GM23248 (cell line): ENCODE data around the gene LIPT2. TPM values are rescaled to one million over a fixed set of nuclear protein-coding genes. Genes with fewer than 3 reads are reported as not detected.

Experiments used
- DNase-seq: peaks from one replicate; pipeline ENCODE4 v3.0.0-alpha.2; 2015
- H2AFZ ChIP-seq: fragments of 200-600 bp; sonication (generic); 2 replicates; pipeline ENCODE4 v1.6.1; 2016; ENCODE audit warnings: antibody characterized with exemption
- H3F3A ChIP-seq: fragments of 200-600 bp; sonication (generic); 2 replicates; pipeline ENCODE4 v1.6.1; 2016; ENCODE audit warnings: mild to moderate bottlenecking, antibody characterized with exemption, mixed run types; ENCODE audit not compliant: insufficient read depth
- H3K27ac ChIP-seq: fragments of 200-600 bp; sonication (generic); 2 replicates; pipeline ENCODE4 v1.5.1; 2016; ENCODE audit warnings: mild to moderate bottlenecking
- H3K27me3 ChIP-seq: fragments of 200-600 bp; sonication (generic); replicated peaks from 2 replicates; pipeline ENCODE4 v1.6.1; 2016; ENCODE audit warnings: mild to moderate bottlenecking; ENCODE audit not compliant: insufficient read depth
- H3K36me3 ChIP-seq: fragments of 200-600 bp; sonication (generic); 2 replicates; pipeline ENCODE4 v1.6.1; 2016; ENCODE audit warnings: low read depth, mild to moderate bottlenecking
- H3K4me1 ChIP-seq: fragments of 200-600 bp; sonication (generic); 2 replicates; pipeline ENCODE4 v1.6.1; 2016; ENCODE audit warnings: mild to moderate bottlenecking; ENCODE audit not compliant: insufficient read depth
- H3K4me2 ChIP-seq: fragments of 200-600 bp; sonication (generic); one replicate; pipeline ENCODE4 v1.6.1; 2016; ENCODE audit warnings: mild to moderate bottlenecking; ENCODE audit not compliant: unreplicated experiment
- H3K4me3 ChIP-seq: fragments of 200-600 bp; sonication (generic); 2 replicates; pipeline ENCODE4 v1.5.1; 2016; ENCODE audit warnings: mild to moderate bottlenecking
- H3K79me2 ChIP-seq: fragments of 200-600 bp; sonication (generic); 2 replicates; pipeline ENCODE4 v1.6.1; 2016; ENCODE audit warnings: mild to moderate bottlenecking; ENCODE audit not compliant: insufficient read depth
- H3K9ac ChIP-seq: fragments of 200-600 bp; sonication (generic); 2 replicates; pipeline ENCODE4 v1.6.1; 2016; ENCODE audit warnings: mild to moderate bottlenecking
- H3K9me2 ChIP-seq: fragments of 200-600 bp; sonication (generic); 2 replicates; pipeline ENCODE4 v1.6.1; 2016; ENCODE audit warnings: mixed run types, mild to moderate bottlenecking, moderate library complexity; ENCODE audit not compliant: insufficient read depth
- H3K9me3 ChIP-seq: fragments of 200-600 bp; sonication (generic); one replicate; pipeline ENCODE4 v1.6.1; 2017; ENCODE audit warnings: low read depth
- H4K20me1 ChIP-seq: fragments of 200-600 bp; sonication (generic); 2 replicates; pipeline ENCODE4 v1.6.0; 2016; ENCODE audit not compliant: insufficient read depth
- EZH2 ChIP-seq: fragments of 200-600 bp; sonication (generic); IDR thresholded peaks from 2 replicates; pipeline ENCODE4 v1.6.1; 2018; ENCODE audit warnings: antibody characterized with exemption, mild to moderate bottlenecking; ENCODE audit not compliant: insufficient read depth, poor library complexity, severe bottlenecking
- EZH2phosphoT487 ChIP-seq: fragments of 200-600 bp; sonication (generic); IDR thresholded peaks from 2 replicates; pipeline ENCODE4 v1.6.1; 2018; ENCODE audit warnings: antibody characterized with exemption, moderate library complexity, mild to moderate bottlenecking, low read depth; ENCODE audit not compliant: insufficient read depth
- WGBS, 2 experiments: methylation state at CpG; one replicate each; pipeline ENCODE4 v1.1.6; 2015 to 2017; ENCODE audit warnings: low lambda C conversion rate in 2 of 2, low coverage in 1 of 2; ENCODE audit errors: missing lambda C conversion rate in 2 of 2; 5-methylcytosine and 5-hydroxymethylcytosine counted together
- in situ Hi-C: fragments of 300-500 bp; cut with MboI; formaldehyde crosslinking; loops from 2 replicates; pipeline ENCODE4 v1.15.0; 2020
- polyA plus RNA-seq: library from polyadenylated mRNA; unstranded; fragments of >200 nt; fragmentation: Nextera tagmentation; extraction: Ambion mirVana; gene quantifications from 2 replicates; pipeline ENCODE4 v1.2.1, GENCODE V29; 2016
- total RNA-seq: library from RNA; depleted of rRNA; stranded (reverse); fragments of >200 nt; shearing (Covaris generic); gene quantifications from 2 replicates; pipeline ENCODE4 v1.2.3, GENCODE V29; 2014

The LIPT2 gene
- total and polyA plus RNA-seq, 2 experiments from 2014 or later, result 1.5 to 2.1 TPM

- no peaks in the 10 kb centered on the region for H4K20me1 ChIP-seq
- no peaks in the 10 kb centered on the region; the same call in 1 of the 2 replicates for H3K27me3 ChIP-seq
- no peaks in the 10 kb centered on the region for H3K9me2 ChIP-seq
- 0 out of 2 replicates have a peak overlapping the region, but pooled peaks have one; percentile 10 for H2AFZ ChIP-seq
- H3K36me3 ChIP-seq, result no peaks in the 10 kb centered on the region
- H3F3A ChIP-seq, result no peaks in the 10 kb centered on the region
- DNase-seq, result no peak
- no peak overlapping the region for H3K4me3 ChIP-seq
- TF ChIP-seq EZH2phosphoT487, result no peak
- TF ChIP-seq EZH2, result no peak
- WGBS, 2 experiments, result 58 to 61% methylated on average over 10 of the region's 10 CpGs
- H3K4me2 ChIP-seq, result no peak overlapping the region
- H3K9ac ChIP-seq, result no peak overlapping the region
- H3K4me1 ChIP-seq, result no peaks in the 10 kb centered on the region
- H3K27ac ChIP-seq, result no peak overlapping the region
- no peaks in the 10 kb centered on the region for H3K9me3 ChIP-seq
- in situ Hi-C loops, result no loop called here
- H3K79me2 ChIP-seq, result no peaks in the 10 kb centered on the region
Observed at GRCh38 chr11:74478877-74479731, 14.4 kb downstream of the LIPT2 start.

- no peaks in the 10 kb centered on the region for H3F3A ChIP-seq
- no peak overlapping the region for H3K4me3 ChIP-seq
- H3K4me2 ChIP-seq, result no peak overlapping the region
- no peaks in the 10 kb centered on the region for H3K36me3 ChIP-seq
- no peaks in the 10 kb centered on the region for H4K20me1 ChIP-seq
- TF ChIP-seq EZH2phosphoT487, result no peak
- TF ChIP-seq EZH2, result no peak
- no peak for DNase-seq
- in situ Hi-C loops, result no loop called here
- H3K9me3 ChIP-seq, result no peaks in the 10 kb centered on the region
- no peak overlapping the region for H2AFZ ChIP-seq
- no peaks in the 10 kb centered on the region for H3K4me1 ChIP-seq
- no peaks in the 10 kb centered on the region for H3K9me2 ChIP-seq
- no peak overlapping the region for H3K27ac ChIP-seq
- WGBS, 2 experiments, result 56 to 74% methylated on average over 2 of the region's 2 CpGs
- no peaks in the 10 kb centered on the region; the same call in 1 of the 2 replicates for H3K27me3 ChIP-seq
- H3K9ac ChIP-seq, result no peak overlapping the region
- no peaks in the 10 kb centered on the region for H3K79me2 ChIP-seq
Observed at GRCh38 chr11:74476536-74476935, 17.0 kb downstream of the LIPT2 start.

- in situ Hi-C loops, result no loop called here
- Histone ChIP-seq H2AFZ (no peak overlapping the region), H3K9me3 (no peaks in the 10 kb centered on the region), H3K27me3 (no peaks in the 10 kb centered on the region; the same call in 1 of the 2 replicates), H3K9ac (no peak overlapping the region), H3K27ac (no peak overlapping the region), H3K9me2 (no peaks in the 10 kb centered on the region), H3K4me2 (no peak overlapping the region), H3K4me1 (no peaks in the 10 kb centered on the region), H3K79me2 (no peaks in the 10 kb centered on the region), H3K4me3 (no peak overlapping the region), H3K36me3 (no peaks in the 10 kb centered on the region), H3F3A (no peaks in the 10 kb centered on the region), H4K20me1 (no peaks in the 10 kb centered on the region)
- WGBS, 2 experiments, result 10 to 33% methylated on average over 1 of the region's 1 CpG
- TF ChIP-seq EZH2, result no peak
- TF ChIP-seq EZH2phosphoT487, result no peak
- no peak for DNase-seq
Observed at GRCh38 chr11:74474316-74474715, 19.2 kb downstream of the LIPT2 start.

- TF ChIP-seq EZH2phosphoT487, result no peak
- TF ChIP-seq EZH2, result no peak
- Histone ChIP-seq H3F3A (no peaks in the 10 kb centered on the region), H2AFZ (no peak overlapping the region), H3K4me2 (no peak overlapping the region), H4K20me1 (no peaks in the 10 kb centered on the region), H3K9me2 (no peaks in the 10 kb centered on the region), H3K9me3 (no peaks in the 10 kb centered on the region), H3K4me3 (no peak overlapping the region), H3K9ac (no peak overlapping the region), H3K36me3 (no peaks in the 10 kb centered on the region), H3K4me1 (no peaks in the 10 kb centered on the region), H3K27ac (no peak overlapping the region), H3K79me2 (no peaks in the 10 kb centered on the region), H3K27me3 (peaks cover 1% of the 10 kb centered on the region; the same call in 1 of the 2 replicates)
- in situ Hi-C loops, result no loop called here
- WGBS, 2 experiments, result 42 to 52% methylated on average over 9 to 10 of the region's 10 CpGs
- no peak for DNase-seq
Observed at GRCh38 chr11:74473382-74474173, 19.9 kb downstream of the LIPT2 start.
